ACHN (cell line): Measurements from ENCODE around the gene DPY19L3.
"Not testable (repeated sequence)": the region's sequence is repeated elsewhere in the genome, so short reads cannot be mapped to it uniquely, and the experiment has no call there.

ENCODE experiments used
- DNase-seq: peaks from one replicate; pipeline ENCODE4 v3.0.0-alpha.2; 2015
- in situ Hi-C: cut with HindIII; loops from 2 replicates; pipeline ENCODE4 v1.10.0; 2017; ENCODE audit warnings: low sequenced_read_pairs, low pct_ligation_motif_present, low pct_unique_long_range_greater_than_20kb

DPY19L3 gene

DNA sequence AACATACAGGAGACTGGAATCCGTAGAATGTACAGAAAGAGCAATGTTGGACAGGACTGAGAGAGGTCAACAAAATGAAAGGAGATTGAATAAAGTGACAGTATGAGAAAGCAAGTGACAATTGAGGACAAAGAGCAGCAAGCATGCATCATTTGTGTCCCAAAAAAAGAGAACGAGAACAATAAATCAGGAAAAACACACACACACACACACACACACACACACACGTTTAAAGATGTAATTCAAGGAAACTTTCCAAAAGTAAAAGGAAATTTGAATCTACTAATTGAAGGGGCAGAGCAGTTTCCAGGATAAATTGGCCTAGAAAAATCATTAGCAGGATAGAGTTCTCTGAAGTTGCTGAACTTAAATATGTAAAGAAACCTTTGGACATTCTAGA is 16.9 kb downstream of the DPY19L3 start:
- DNase-seq = no peak
- in situ Hi-C loops = no loop called here

DNA sequence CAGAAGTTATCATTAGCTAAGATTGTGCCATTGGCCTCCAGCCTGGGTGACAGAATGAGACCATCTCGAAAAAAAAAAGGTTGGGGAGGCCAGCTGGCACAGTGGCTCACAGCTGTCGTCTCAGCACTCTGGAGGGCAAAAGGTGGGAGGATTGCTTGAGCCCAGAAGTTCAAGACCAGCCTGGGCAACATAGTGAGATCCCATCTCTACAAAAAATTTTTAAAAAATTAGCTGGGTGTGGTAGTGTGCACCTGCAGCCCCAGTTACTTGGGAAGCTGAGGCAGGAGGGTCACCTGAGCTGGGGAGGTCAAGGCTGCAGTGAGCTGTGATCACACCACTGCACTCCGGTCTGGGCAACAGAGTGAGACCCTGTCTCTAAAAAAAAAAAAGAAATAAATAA is 18.4 kb downstream of the DPY19L3 start:
- in situ Hi-C loops, DNase-seq: not testable (repeated sequence)

DNA sequence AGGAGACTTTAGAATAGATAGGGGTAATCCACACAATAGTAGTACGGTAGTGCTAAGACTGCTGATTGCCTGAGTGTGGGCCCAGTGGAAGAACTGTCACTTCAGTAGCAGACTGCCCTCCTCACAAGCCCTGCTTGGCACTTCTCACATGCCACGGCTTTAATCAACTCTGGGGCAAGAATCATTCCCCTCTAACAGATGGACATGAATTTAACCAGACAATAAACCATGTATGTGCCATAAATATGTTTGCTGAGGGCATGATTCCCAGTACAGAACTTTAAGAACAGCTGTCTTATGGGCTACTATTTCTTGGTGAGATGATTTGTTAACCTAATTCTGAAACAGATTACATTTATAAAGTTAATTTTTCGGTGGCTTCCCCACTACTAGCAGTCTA is 22.0 kb downstream of the DPY19L3 start:
- in situ Hi-C loops = no loop called here
- no peak for DNase-seq

DNA sequence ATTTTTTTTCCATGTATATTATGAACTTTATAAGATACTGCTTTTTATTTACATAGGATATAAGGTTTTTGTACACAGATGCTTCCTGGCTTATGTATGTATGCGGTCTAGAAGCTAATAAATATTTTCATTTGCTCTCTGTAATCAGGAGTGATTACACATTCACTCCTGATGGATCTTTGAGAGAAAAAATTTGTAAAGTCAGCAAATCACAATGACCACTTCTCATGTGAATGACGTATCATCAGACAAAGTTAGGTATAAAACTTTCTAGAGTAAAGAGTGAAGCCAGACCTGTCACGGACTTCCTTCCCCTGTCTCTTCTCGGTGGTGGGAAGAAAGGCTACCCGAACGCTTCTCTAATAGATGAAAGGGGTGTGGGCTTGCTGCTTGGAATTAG is 31.1 kb downstream of the DPY19L3 start:
- DNase-seq = no peak
- in situ Hi-C loops = no loop called here

DNA sequence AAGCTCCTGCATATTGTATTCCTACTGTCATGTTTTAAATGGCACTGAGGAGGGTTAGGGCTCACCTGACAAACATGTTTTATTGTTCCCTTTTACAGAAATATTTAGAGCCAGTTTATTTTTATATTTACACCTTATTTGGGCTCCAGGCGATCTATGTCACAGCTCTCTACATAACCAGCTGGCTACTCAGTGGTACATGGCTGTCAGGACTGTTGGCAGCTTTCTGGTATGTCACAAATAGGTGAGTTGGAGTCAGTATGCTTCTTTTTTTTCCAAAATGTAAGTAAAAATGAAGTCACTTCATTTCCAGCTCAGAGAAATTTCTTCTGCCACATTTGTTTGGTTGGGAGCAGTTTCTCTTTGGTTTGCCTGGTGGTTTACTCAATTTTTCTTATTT is 31.5 kb downstream of the DPY19L3 start:
- DNase-seq = no peak
- in situ Hi-C loops = no loop called here

DNA sequence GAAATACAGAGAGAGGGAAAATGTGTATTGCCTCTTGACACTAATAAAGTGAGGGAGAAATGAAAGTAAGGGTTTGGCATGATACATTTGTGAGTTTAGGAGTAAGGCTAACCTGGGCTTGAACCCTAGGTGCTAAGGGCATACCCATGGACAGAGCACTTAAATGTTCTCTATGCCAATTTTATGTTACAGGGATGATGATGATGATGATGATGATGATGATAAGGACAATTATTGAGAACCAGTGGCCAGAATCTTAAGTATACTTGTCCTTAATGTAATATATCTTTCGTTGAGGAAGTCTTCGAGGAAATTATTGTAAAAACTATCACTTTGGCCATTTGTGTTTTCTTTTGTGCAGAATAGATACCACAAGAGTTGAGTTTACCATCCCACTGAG is 33.2 kb downstream of the DPY19L3 start:
- in situ Hi-C loops = no loop called here
- no peak for DNase-seq

DNA sequence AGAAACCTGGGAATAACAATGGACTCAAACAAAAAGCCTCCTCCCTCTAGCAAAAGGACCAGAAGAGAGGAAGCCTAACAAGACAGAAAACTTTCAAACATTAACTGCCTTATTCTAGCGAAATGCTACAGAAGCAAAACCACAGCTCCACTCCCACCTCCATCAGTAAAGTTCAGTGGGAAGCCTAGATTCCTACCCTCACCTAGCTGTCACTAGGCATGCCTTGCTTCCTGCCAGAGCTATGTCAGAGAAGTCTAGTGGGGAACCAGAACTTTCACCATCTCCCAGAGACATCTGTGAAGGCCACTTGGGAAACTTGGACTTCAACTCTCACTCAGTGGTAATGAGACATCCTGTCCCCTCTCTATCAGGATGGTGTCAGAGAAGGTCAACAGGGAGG is 37.1 kb downstream of the DPY19L3 start:
- DNase-seq = no peak
- in situ Hi-C loops = no loop called here

DNA sequence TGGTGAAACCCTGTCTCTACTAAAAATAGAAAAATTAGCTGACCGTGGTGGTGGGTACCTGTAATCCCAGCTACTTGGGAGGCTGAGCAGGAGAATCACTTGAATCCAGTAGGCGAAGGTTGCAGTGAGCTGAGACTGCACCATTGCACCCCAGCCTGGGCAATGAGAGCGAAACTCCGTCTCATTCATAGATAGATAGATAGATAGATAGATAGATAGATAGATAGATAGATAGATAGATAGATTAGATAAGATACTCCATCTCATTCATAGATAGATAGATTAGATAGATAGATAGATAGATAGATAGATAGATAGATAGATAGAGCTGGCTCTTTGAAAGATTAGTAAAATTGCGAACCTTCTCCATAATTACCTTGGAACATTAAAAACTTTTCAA is 42.0 kb downstream of the DPY19L3 start:
- in situ Hi-C loops, DNase-seq: not testable (repeated sequence)

DNA sequence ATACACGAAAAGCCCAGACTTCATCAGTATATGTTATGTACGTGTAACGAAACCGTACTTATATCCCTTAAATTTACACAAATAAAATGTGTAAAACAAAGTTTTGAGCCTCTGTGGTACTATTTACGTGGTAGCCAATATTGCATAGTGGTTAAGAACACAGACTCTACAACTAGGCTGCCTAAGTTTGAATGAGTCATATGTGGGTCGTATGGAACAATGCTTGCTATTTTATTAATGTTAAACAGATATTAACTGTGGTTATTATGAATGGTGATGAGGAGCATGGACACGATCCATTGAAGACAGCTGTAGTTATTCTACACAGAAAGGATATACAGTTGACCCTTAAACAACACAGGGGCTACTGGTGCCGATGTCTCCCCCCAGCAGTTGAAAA is 42.5 kb downstream of the DPY19L3 start:
- DNase-seq = no peak
- in situ Hi-C loops = no loop called here

DNA sequence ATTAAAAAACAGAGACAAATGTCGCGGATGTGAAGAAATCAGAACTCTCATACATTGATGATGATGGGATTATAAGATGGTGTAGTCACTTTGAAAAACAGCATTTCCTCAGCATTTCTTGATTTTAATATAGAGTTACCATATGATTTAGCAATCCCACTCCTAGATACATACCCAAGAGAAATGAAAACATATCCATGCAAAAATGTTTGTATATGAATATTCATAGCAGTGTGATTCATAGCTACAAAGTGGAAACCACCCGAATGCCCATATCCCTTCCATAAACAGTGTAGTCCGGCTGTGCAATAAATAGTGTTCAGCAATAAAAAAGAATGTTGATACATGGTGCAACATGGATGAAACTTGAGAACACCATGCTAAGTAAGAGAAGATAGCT is 44.6 kb downstream of the DPY19L3 start:
- no peak for DNase-seq
- in situ Hi-C loops = no loop called here

DNA sequence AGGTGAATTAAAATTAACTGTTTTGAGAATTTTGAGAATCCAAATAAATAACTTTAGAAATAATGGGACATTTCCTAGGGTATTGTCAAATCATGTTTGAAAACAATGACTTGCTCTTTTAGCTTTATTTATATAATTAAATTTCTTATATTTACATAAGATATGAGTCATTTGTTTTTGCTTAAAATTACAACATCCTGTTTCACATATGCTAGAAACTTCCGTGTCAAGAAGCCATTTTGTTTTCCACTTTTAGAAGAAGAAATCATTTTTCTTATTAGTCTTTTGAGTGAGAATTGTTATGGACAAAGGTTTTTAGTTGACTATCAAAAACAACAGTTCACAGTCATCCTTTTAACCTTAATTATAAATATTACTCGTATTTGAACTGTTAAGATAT is 48.2 kb downstream of the DPY19L3 start:
- in situ Hi-C loops = no loop called here
- no peak for DNase-seq

DNA sequence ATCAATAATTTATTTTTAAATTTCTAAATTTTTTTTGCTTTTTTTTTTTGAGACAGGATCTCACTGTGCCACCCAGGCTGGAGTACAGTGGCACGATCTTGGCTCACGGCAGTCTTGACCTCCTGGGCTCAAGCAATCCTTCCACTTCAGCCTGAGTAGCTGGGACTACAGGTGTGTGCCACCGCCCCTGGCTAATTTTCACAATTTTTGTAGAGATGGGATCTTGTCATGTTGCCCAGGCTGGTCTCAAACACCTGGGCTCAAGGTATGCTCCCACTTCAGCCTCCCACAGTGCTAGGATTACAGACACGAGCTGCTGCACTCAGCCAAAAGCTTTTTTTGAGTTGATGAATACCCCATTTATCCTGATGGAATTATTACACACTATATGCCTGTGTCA is 50.8 kb downstream of the DPY19L3 start:
- in situ Hi-C loops = no loop called here
- no peak for DNase-seq

DNA sequence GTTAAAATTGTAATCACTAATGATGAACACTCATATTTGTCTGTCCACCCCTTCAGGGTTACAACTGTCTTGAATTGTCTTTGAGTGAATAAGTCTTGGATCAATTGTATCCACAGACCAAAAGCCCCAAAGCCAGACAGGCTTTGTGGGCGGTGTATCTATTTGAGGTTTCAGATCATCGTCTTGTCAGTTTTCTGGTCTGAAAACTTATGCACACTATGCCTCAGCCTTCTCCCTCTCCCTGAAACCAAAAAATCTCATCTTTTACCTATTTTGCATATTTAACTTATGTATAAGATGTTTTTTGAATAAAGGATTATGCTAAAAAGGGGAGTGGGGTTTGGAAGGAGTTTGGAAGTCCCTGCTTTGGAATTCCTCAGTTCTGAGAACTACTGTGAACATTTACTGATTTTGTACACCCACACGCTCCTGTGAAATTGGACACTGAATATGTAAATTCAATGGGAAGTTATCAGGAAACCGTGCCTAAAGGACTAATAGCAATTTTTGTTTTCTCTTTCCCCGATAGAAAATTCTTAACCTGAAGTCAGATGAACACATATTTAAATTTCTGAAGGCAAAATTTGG is 52.1 kb downstream of the DPY19L3 start:
- no peak for DNase-seq
- in situ Hi-C loops = no loop called here

DNA sequence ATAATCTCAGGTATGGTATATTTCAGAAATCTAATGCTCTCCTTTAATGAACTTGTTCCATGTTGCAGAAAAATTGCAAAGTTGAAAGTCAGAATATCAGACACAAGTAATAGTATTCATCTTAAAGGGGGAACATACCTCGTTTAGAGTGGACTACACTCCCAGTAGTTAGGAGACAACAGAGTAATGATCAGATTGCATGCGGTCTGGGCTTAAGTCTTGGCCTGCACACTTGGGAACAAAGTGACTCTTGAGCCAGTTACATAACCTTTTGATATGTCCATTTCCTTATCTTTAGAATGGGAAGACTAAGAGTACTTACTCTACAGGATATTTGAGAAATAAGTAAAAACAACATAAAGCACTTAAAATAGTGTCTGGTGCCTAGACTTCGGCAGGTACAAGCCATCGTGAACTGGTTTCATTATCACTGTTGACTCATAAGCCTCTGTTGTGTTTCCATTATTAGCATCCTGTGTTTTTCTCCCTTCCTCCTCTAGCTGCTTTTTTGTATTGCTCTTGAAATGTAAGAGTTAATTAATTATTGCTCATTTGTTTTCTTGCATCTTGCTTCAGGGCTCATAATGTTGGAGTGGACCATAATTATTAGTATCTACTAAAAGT is 53.0 kb downstream of the DPY19L3 start:
- no peak for DNase-seq
- in situ Hi-C loops = no loop called here

DNA sequence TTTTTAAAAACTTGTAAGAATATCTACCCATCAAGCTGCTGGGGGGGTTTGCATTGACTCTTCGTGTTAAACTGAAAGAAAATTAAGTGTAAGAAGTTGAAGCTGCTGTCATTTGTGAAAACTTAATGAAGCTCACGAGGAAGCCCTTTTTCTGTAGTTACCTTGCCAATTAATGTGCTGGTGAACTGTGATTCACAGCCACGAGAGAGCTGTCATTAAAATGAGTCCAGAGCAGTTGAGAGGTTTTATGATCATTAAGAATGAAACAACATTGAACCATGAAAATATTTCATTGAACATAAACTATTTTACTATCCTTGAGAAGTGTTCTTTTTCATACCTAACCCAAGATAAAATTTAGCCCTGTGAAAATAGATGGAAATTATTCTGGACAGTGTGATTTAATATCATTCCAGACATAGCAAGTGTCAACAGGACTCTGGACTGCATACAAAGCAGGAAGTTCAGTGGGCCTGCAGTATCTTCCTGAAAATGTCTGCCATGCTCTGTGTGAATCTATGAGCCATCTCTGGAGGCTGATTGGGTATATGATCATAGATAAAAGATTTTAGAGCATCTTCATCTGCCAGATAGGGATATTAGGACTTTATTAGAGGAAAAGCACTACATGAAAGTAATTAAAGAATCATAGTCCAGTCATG is 53.8 kb downstream of the DPY19L3 start:
- no peak for DNase-seq
- in situ Hi-C loops = no loop called here

DNA sequence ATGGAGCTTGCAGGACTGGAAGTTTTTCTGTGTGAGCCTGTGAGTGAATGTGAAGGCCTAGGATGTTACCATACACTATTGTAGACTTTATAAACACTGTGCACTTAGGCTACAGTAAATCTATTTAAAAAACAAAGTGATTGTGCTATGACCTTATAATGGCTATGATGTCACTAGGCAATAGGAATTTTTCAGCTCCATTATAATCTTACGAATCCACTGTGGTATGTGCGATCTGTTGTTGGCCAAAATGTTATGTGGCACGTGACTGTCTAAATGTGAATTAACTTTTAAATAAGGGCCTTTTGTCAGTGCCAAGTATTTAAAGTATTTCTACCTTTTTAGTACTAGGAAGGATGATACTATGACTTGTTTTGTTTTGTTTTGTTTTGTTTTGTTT is 54.9 kb downstream of the DPY19L3 start:
- DNase-seq = no peak
- in situ Hi-C loops = no loop called here

DNA sequence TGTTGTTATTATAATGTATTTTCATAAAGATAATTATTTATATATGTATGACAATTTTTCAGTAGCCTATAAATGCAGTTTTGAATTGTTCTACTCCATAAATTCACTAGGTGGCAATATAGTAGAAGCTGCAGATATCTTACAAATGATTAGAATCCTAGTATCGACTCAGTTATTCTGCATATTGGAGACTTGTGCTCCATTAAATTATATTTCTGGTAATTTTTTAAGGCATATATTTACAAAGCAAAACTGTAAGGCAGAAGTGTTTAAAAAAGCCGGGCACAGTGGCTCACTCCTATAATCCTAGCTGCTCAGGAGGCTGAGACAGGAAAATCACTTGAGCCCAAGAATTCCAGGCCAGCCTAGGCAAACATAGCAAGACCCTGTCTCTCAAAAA is 58.7 kb downstream of the DPY19L3 start:
- DNase-seq = peak; percentile 24
- in situ Hi-C loops = no loop called here

DNA sequence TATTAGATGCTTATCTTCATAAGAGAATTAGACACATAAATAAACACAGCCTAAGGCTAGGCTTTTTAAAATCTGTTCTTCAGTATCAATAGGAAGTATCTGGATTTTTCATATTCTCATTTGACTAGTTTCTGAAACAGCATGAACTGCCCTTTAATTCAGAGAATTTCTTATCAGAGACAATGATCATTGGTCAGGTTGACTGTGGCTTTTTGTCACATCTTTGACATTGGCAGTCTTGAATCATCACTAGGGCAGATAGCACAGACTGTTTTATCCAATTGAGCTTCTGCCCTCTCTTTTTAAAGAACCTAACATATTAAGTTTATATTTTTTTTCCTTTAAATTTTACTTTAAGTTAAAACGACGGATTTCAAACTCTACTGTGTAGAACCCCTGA is 59.6 kb downstream of the DPY19L3 start:
- no peak for DNase-seq
- in situ Hi-C loops = no loop called here

DNA sequence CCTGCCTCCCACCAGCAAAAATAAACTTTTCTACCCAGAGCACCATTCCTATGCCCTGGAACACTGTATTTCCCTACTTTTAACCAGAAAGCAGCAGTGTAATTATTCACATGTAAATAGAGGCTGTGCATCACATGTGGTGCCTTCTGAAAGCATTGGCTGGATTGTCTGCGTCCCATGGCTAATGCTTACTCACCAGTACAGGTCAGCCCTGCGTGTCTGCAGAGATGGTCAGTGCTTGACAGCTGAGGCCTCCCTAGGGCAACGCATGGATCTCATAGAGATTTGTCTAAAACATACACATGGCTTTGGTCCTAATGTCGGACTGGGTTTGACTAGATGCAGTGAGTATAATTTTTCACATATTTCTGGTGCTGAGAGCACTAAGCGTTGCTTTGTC is 64.2 kb downstream of the DPY19L3 start:
- no peak for DNase-seq
- in situ Hi-C loops = no loop called here

DNA sequence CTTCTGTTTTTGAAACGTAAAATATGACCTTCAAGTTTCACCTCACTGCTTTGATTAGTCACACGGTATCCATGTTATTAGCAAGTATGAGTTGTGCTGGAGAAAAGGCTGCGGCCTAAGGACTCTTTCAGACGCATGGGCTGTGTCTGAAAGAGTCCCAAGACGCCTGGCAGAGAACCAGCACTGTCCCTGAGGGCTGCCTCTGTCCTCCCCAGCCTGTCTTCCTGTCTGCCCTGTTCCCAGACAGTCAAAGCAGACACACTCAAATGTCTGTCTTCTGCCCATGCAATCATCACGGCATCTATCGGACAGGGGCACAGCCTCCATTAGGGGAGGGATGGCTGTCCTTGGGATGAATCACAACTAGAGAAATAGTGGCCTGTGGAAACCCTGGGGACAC is 65.5 kb downstream of the DPY19L3 start:
- DNase-seq = no peak
- in situ Hi-C loops = no loop called here
